Activated CD4-positive, alpha-beta T cell treated with anti-CD3 and anti-CD28 coated beads, Interleukin-2, amount 50 U/mL, for 4 hours (primary cell): Measurements from ENCODE around the gene NEK6.
A peak's percentile ranks its signal among the peaks of the same experiment; 100 is the strongest.

ENCODE experiments used
- DNase-seq, 2 experiments: peaks; one replicate each; pipeline ENCODE4 v3.0.0-alpha.2; 2020

The NEK6 gene

GRCh38 chr9:124257844-124258606, at the start of gene NEK6:
Gene NEK6, plus strand, starts transcription at chr9:124257949. Its CDS starts 44,016 bp downstream, at chr9:124301965.
- DNase-seq, result peak; percentile 9 to 16

GRCh38 chr9:124208571-124208970, 49.2 kb upstream of the NEK6 start:
- DNase-seq, result no peak

GRCh38 chr9:124209279-124209678, 48.5 kb upstream of the NEK6 start:
- DNase-seq, result no peak

- DNase-seq, result no peak
These were observed 48.0 kb upstream of the NEK6 start for GRCh38 chr9:124209774-124210173.

GRCh38 chr9:124210697-124211096, 47.1 kb upstream of the NEK6 start:
- DNase-seq, result no peak

- DNase-seq, result no peak
These were observed 45.2 kb upstream of the NEK6 start for GRCh38 chr9:124212381-124213050.

GRCh38 chr9:124213396-124213795, 44.4 kb upstream of the NEK6 start:
- DNase-seq, result no peak

- DNase-seq, result no peak
These were observed 43.6 kb upstream of the NEK6 start for GRCh38 chr9:124214116-124214515.

- DNase-seq, result no peak
These were observed 43.0 kb upstream of the NEK6 start for GRCh38 chr9:124214596-124215367.

GRCh38 chr9:124215368-124215910, 42.3 kb upstream of the NEK6 start:
- DNase-seq, result no peak

- no peak for DNase-seq
These were observed 41.8 kb upstream of the NEK6 start for GRCh38 chr9:124215956-124216355.

- DNase-seq, result peak; percentile 19 to 21
These were observed 41.1 kb upstream of the NEK6 start for GRCh38 chr9:124216474-124217176.

GRCh38 chr9:124217836-124218437, 39.8 kb upstream of the NEK6 start:
- no peak for DNase-seq

GRCh38 chr9:124218438-124218982, 39.2 kb upstream of the NEK6 start:
- DNase-seq, result no peak

GRCh38 chr9:124218987-124219461, 38.7 kb upstream of the NEK6 start:
- no peak for DNase-seq

GRCh38 chr9:124220946-124221451, 36.8 kb upstream of the NEK6 start:
- no peak for DNase-seq

- DNase-seq, result no peak
These were observed 36.1 kb upstream of the NEK6 start for GRCh38 chr9:124221676-124222075.

GRCh38 chr9:124222109-124222508, 35.6 kb upstream of the NEK6 start:
- DNase-seq, result no peak

- no peak for DNase-seq
These were observed 34.6 kb upstream of the NEK6 start for GRCh38 chr9:124222918-124223720.

GRCh38 chr9:124225945-124226344, 31.8 kb upstream of the NEK6 start:
- no peak for DNase-seq

- DNase-seq, result no peak
These were observed 29.2 kb upstream of the NEK6 start for GRCh38 chr9:124228516-124228915.
